Measurements from ENCODE around the gene EMSY. TPM values are rescaled to one million over a fixed set of nuclear protein-coding genes. Genes with fewer than 3 reads are reported as not detected.

The EMSY gene
- total and polyA plus RNA-seq, 2 of the 8 experiments (the other 6 are each of a cell fraction or from before 2014, with no cell fraction given), result 29.6 to 34.6 TPM

DNA sequence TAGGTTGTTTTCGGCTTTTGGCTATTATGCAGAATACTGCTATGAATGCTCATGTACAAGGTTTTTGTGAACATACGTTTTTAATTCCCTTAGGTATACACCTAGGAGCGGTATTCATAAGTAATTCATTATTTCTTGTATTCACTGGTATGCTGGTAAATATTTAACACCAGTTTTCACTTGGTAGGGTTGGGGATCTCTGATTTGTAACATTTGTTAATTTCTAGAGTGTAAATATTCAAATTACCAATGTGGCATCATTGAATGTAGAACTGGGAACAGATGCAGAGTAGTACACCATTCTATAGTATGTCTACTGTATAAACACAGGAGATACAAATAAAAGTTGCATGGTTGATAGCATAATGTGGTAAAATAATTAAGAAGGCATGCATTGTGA lies 47.4 kb upstream of the EMSY start (continued):
- TF ChIP-seq, protein P1, sequence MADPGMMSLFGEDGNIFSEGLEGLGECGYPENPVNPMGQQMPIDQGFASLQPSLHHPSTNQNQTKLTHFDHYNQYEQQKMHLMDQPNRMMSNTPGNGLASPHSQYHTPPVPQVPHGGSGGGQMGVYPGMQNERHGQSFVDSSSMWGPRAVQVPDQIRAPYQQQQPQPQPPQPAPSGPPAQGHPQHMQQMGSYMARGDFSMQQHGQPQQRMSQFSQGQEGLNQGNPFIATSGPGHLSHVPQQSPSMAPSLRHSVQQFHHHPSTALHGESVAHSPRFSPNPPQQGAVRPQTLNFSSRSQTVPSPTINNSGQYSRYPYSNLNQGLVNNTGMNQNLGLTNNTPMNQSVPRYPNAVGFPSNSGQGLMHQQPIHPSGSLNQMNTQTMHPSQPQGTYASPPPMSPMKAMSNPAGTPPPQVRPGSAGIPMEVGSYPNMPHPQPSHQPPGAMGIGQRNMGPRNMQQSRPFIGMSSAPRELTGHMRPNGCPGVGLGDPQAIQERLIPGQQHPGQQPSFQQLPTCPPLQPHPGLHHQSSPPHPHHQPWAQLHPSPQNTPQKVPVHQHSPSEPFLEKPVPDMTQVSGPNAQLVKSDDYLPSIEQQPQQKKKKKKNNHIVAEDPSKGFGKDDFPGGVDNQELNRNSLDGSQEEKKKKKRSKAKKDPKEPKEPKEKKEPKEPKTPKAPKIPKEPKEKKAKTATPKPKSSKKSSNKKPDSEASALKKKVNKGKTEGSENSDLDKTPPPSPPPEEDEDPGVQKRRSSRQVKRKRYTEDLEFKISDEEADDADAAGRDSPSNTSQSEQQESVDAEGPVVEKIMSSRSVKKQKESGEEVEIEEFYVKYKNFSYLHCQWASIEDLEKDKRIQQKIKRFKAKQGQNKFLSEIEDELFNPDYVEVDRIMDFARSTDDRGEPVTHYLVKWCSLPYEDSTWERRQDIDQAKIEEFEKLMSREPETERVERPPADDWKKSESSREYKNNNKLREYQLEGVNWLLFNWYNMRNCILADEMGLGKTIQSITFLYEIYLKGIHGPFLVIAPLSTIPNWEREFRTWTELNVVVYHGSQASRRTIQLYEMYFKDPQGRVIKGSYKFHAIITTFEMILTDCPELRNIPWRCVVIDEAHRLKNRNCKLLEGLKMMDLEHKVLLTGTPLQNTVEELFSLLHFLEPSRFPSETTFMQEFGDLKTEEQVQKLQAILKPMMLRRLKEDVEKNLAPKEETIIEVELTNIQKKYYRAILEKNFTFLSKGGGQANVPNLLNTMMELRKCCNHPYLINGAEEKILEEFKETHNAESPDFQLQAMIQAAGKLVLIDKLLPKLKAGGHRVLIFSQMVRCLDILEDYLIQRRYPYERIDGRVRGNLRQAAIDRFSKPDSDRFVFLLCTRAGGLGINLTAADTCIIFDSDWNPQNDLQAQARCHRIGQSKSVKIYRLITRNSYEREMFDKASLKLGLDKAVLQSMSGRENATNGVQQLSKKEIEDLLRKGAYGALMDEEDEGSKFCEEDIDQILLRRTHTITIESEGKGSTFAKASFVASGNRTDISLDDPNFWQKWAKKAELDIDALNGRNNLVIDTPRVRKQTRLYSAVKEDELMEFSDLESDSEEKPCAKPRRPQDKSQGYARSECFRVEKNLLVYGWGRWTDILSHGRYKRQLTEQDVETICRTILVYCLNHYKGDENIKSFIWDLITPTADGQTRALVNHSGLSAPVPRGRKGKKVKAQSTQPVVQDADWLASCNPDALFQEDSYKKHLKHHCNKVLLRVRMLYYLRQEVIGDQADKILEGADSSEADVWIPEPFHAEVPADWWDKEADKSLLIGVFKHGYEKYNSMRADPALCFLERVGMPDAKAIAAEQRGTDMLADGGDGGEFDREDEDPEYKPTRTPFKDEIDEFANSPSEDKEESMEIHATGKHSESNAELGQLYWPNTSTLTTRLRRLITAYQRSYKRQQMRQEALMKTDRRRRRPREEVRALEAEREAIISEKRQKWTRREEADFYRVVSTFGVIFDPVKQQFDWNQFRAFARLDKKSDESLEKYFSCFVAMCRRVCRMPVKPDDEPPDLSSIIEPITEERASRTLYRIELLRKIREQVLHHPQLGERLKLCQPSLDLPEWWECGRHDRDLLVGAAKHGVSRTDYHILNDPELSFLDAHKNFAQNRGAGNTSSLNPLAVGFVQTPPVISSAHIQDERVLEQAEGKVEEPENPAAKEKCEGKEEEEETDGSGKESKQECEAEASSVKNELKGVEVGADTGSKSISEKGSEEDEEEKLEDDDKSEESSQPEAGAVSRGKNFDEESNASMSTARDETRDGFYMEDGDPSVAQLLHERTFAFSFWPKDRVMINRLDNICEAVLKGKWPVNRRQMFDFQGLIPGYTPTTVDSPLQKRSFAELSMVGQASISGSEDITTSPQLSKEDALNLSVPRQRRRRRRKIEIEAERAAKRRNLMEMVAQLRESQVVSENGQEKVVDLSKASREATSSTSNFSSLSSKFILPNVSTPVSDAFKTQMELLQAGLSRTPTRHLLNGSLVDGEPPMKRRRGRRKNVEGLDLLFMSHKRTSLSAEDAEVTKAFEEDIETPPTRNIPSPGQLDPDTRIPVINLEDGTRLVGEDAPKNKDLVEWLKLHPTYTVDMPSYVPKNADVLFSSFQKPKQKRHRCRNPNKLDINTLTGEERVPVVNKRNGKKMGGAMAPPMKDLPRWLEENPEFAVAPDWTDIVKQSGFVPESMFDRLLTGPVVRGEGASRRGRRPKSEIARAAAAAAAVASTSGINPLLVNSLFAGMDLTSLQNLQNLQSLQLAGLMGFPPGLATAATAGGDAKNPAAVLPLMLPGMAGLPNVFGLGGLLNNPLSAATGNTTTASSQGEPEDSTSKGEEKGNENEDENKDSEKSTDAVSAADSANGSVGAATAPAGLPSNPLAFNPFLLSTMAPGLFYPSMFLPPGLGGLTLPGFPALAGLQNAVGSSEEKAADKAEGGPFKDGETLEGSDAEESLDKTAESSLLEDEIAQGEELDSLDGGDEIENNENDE (IDR thresholded peaks at IDR 0.05; ENCODE audit: insufficient replicate concordance, low read length), result no peak
- TF ChIP-seq RXRA (IDR thresholded peaks at IDR 0.05; ENCODE audit: insufficient read depth, low read depth, low read length) (no peak), CEBPB (IDR thresholded peaks at IDR 0.05; ENCODE audit: low read depth, low read length) (no peak), EGR1 (IDR thresholded peaks at IDR 0.05; ENCODE audit: borderline replicate concordance, low read depth, low read length) (no peak), TEAD4 (IDR thresholded peaks at IDR 0.05; ENCODE audit: low read depth, low read length) (no peak), HDAC6 (IDR thresholded peaks at IDR 0.05; ENCODE audit: low read depth, low read length) (no peak), CHD1 (IDR thresholded peaks at IDR 0.05; ENCODE audit: low read depth, low read length) (no peak), TCF12 (IDR thresholded peaks at IDR 0.05; ENCODE audit: low read depth, low read length) (no peak)
- TF ChIP-seq, protein P2, sequence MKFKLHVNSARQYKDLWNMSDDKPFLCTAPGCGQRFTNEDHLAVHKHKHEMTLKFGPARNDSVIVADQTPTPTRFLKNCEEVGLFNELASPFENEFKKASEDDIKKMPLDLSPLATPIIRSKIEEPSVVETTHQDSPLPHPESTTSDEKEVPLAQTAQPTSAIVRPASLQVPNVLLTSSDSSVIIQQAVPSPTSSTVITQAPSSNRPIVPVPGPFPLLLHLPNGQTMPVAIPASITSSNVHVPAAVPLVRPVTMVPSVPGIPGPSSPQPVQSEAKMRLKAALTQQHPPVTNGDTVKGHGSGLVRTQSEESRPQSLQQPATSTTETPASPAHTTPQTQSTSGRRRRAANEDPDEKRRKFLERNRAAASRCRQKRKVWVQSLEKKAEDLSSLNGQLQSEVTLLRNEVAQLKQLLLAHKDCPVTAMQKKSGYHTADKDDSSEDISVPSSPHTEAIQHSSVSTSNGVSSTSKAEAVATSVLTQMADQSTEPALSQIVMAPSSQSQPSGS (IDR thresholded peaks at IDR 0.05; ENCODE audit: low read length), result no peak
